ENCODE measurements around the gene HACL1.

- TF ChIP-seq EZH2phosphoT487 (IDR thresholded peaks at IDR 0.05; ENCODE audit: borderline replicate concordance, low read depth) = no peak
- TF ChIP-seq CTCF (IDR thresholded peaks at IDR 0.05) = no peak
- no peak for TF ChIP-seq EP300 (IDR thresholded peaks at IDR 0.05; ENCODE audit: borderline replicate concordance in 1 of 2, low read depth in 1 of 2, low read length in 1 of 2)
- no peak for TF ChIP-seq YY1 (IDR thresholded peaks at IDR 0.05; ENCODE audit: low read depth)
- no peak for TF ChIP-seq FOXM1 (IDR thresholded peaks at IDR 0.05; ENCODE audit: low read depth)
- no peak for TF ChIP-seq TEAD4 (IDR thresholded peaks at IDR 0.05; ENCODE audit: borderline replicate concordance, insufficient read depth)
- TF ChIP-seq USF2 (IDR thresholded peaks at IDR 0.05; ENCODE audit: borderline replicate concordance, low read depth, low read length) = no peak
- TF ChIP-seq MXI1 (IDR thresholded peaks at IDR 0.05; ENCODE audit: low read depth, low read length) = no peak
- TF ChIP-seq USF1 (IDR thresholded peaks at IDR 0.05; ENCODE audit: borderline replicate concordance, low read depth) = no peak
- TF ChIP-seq MAX (IDR thresholded peaks at IDR 0.05; ENCODE audit: low read depth) = no peak
- TF ChIP-seq SIN3A (IDR thresholded peaks at IDR 0.05; ENCODE audit: borderline replicate concordance, low read depth, low read length) = no peak
- TF ChIP-seq POLR2AphosphoS5 (IDR thresholded peaks at IDR 0.05; ENCODE audit: low read depth, low read length) = no peak
- no peak for TF ChIP-seq TCF12 (IDR thresholded peaks at IDR 0.05)
Measured at GRCh38 chr3:15632212-15632580, 30.8 kb upstream of the HACL1 start.
